ENCODE measurements around the gene LRP5.

GRCh38 chr11:68398995-68399851 is 86.8 kb downstream of the LRP5 start:
- TF ChIP-seq CTCF (IDR thresholded peaks at IDR 0.05; ENCODE audit: low read depth, low read length, poor library complexity, severe bottlenecking), result no peak
- TF ChIP-seq EZH2phosphoT487 (IDR thresholded peaks at IDR 0.05; ENCODE audit: borderline replicate concordance, low read length), result no peak
